SK-N-MC (cell line): Measurements from ENCODE around the gene MB21D2.

ENCODE experiments used
- EZH2 ChIP-seq: fragments of 200-600 bp; sonication (generic); IDR thresholded peaks from one replicate; pipeline ENCODE4 v1.6.1; 2017; ENCODE audit warnings: antibody characterized with exemption
- POLR2AphosphoS5 ChIP-seq: IDR thresholded peaks from 2 replicates; pipeline ENCODE4 v1.6.1; 2012; ENCODE audit warnings: mild to moderate bottlenecking, low read depth, low read length, borderline replicate concordance

- no peak for TF ChIP-seq EZH2
- TF ChIP-seq POLR2AphosphoS5, result no peak
These were observed 9.9 kb downstream of the MB21D2 start for GRCh38 chr3:192907784-192908183.
